MM.1S (cell line): ENCODE measurements around the gene TMEM214.

Experiments used
- CTCF ChIP-seq: fragments of 300-600 bp; sonication (generic); IDR thresholded peaks from 2 replicates; pipeline ENCODE4 v1.5.1; 2016; ENCODE audit warnings: antibody characterized with exemption, low read length, mixed read lengths
- EZH2 ChIP-seq: fragments of 300-600 bp; sonication (generic); optimal IDR thresholded peaks from 2 replicates; pipeline ENCODE3; 2017; ENCODE audit warnings: low read depth, mild to moderate bottlenecking, antibody characterized with exemption, low read length, mixed read lengths

- no peak for TF ChIP-seq CTCF
- no peak for TF ChIP-seq EZH2
Observed at GRCh38 chr2:27086724-27087593, 54.2 kb downstream of the TMEM214 start, which contains the start of gene KHK.
